OCI-LY7 (cell line): ENCODE results near the gene EHMT2. TPM values are rescaled to one million over a fixed set of nuclear protein-coding genes. Genes with fewer than 3 reads are reported as not detected.

Experiments used
- BruUV-seq: library from RNA; stranded (reverse); fragments of 400-500 nt; replicated peaks from 2 replicates; lab custom pipeline; 2021; lab: Mats Ljungman, UMichigan
- CTCF ChIA-PET: fragments of 300-600 bp; sonication (Branson Sonifier 250); formaldehyde crosslinking; loops from one replicate; lab custom pipeline; 2022; ENCODE audit warnings: antibody characterized with exemption; ENCODE audit not compliant: unreplicated experiment; lab: Charles Lee
- POLR2A ChIA-PET: fragments of 300-600 bp; sonication (Branson Sonifier 250); formaldehyde crosslinking; loops from one replicate; lab custom pipeline; 2022; ENCODE audit warnings: antibody characterized with exemption; lab: Charles Lee
- DNase-seq: peaks from one replicate; pipeline ENCODE4 v3.0.0-alpha.2; 2015; ENCODE audit warnings: low spot score
- H2AFZ ChIP-seq: fragments of 200-600 bp; sonication (generic), shearing (Covaris generic); 2 replicates; pipeline ENCODE4 v1.6.1; 2014; ENCODE audit warnings: mild to moderate bottlenecking, antibody characterized with exemption, low read length, moderate library complexity
- H3K27ac ChIP-seq: fragments of 200-600 bp; sonication (generic); 2 replicates; pipeline ENCODE4 v1.5.1; 2014; ENCODE audit warnings: mixed run types, low read depth, mild to moderate bottlenecking, moderate library complexity, low read length, inconsistent platforms; ENCODE audit not compliant: poor library complexity, severe bottlenecking
- H3K36me3 ChIP-seq: fragments of 200-600 bp; sonication (generic); 2 replicates; pipeline ENCODE4 v1.6.1; 2014; ENCODE audit warnings: mild to moderate bottlenecking, antibody characterized with exemption, low read length, moderate library complexity, mixed read lengths; ENCODE audit not compliant: insufficient read depth
- H3K4me1 ChIP-seq: fragments of 200-600 bp; sonication (generic); 2 replicates; pipeline ENCODE4 v1.5.1; 2014; ENCODE audit warnings: mild to moderate bottlenecking, low read length; ENCODE audit not compliant: insufficient read depth, poor library complexity, severe bottlenecking
- H3K4me2 ChIP-seq: fragments of 200-600 bp; sonication (generic); 2 replicates; pipeline ENCODE4 v1.6.1; 2014; ENCODE audit warnings: mild to moderate bottlenecking, low read length
- H3K4me3 ChIP-seq: fragments of 200-600 bp; sonication (generic); 2 replicates; pipeline ENCODE4 v1.5.1; 2014; ENCODE audit warnings: mild to moderate bottlenecking, low read depth, low read length; ENCODE audit not compliant: poor library complexity, severe bottlenecking
- H3K79me2 ChIP-seq: fragments of 200-600 bp; sonication (generic); 2 replicates; pipeline ENCODE4 v1.6.1; 2016; ENCODE audit warnings: low read depth, mild to moderate bottlenecking, low read length, moderate library complexity, mixed read lengths; ENCODE audit not compliant: insufficient read depth
- H3K9me2 ChIP-seq: fragments of 200-600 bp; sonication (generic); 2 replicates; pipeline ENCODE4 v1.6.1; 2016; ENCODE audit warnings: mild to moderate bottlenecking, low read length, mixed read lengths; ENCODE audit not compliant: insufficient read depth
- H3K9me3 ChIP-seq: fragments of 200-600 bp; sonication (generic); 2 replicates; pipeline ENCODE4 v1.6.1; 2014; ENCODE audit warnings: mild to moderate bottlenecking, mixed run types, low read length, mixed read lengths
- H4K20me1 ChIP-seq: fragments of 200-600 bp; sonication (generic); 2 replicates; pipeline ENCODE4 v1.6.1; 2014; ENCODE audit warnings: mild to moderate bottlenecking, antibody characterized with exemption, low read length, moderate library complexity, mixed read lengths; ENCODE audit not compliant: insufficient read depth
- EZH2phosphoT487 ChIP-seq: fragments of 200-600 bp; sonication (generic); IDR thresholded peaks from 2 replicates; pipeline ENCODE4 v1.6.1; 2018; ENCODE audit warnings: low read depth, borderline replicate concordance, mild to moderate bottlenecking, mixed run types, antibody characterized with exemption, low read length, moderate library complexity, mixed read lengths
- intact Hi-C: fragments of 100-400 bp; cut with micrococcal nuclease; formaldehyde crosslinking; loops from one replicate; pipeline ENCODE4 v1.10.0; 2022; ENCODE audit not compliant: unreplicated experiment
- total RNA-seq, 2 experiments: library from RNA; depleted of rRNA in 1 of 2; stranded (reverse); fragments of >200 nt in 1 of 2; shearing (Covaris generic) in 1 of 2; gene quantifications; 2 replicates each; pipeline ENCODE4 v1.2.3, GENCODE V29; 2014 to 2022
- TF ChIP-seq, protein P1 (sequence below): fragments of 200-600 bp; sonication (generic); conservative IDR thresholded peaks from 2 replicates; pipeline ENCODE4 v1.5.1; 2014; ENCODE audit warnings: mild to moderate bottlenecking, antibody characterized with exemption, low read length, moderate library complexity, mixed read lengths

The EHMT2 gene
- total RNA-seq, 2 experiments from 2014 or later = 49.5 to 76.8 TPM

DNA sequence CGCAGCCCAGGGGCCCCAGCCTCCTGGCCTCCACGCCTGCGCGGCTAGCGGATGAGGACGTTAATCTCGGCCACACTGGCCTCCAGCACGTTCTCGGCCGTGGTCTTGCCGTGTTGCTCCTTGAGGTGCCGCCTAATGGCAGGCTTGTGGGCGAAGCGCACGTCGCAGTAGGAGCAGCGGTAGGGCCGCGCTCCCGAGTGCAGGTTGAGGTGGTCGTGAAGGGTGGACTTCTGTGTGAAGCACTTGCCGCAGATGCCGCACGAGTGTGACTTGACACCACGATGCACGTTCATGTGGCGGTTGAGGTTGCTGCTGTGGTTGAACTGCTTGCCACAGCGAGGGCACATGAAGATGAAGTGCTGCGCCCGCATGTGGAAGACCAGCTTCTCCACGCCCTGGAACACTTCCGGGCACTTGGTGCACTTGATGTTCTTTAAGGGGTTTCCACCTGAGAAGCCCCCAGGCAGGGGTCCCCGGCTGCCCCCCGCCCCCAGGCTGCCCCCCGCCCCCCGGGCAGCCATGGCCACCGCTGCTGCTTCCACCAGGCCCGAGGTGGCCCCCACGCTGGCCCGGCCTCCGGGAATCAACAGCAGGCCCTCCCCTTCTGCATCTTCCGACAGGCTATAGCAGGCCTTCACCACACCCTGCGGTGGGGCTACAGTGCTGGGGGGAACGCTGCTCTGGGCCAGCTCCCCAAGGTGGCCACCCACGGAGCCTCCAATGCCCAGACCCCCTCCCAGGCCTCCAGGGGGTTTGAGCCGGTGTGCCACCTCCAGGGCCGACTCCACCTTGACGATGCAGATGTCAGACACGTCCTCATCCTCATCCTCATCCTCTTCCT lies 2.6 kb upstream of the EHMT2 start:
- peaks cover 12% of the 10 kb centered on the region for H3K36me3 ChIP-seq
- intact Hi-C loops = loop anchor here (10.0 kb wide), 1 partner anchor 215 kb away; the partner anchor contains the start of gene LY6G5C
- no peaks in the 10 kb centered on the region for H3K9me3 ChIP-seq
- no peak overlapping the region for H2AFZ ChIP-seq
- no peak overlapping the region for H3K27ac ChIP-seq
- no peak for DNase-seq
- no peaks in the 10 kb centered on the region for H4K20me1 ChIP-seq
- peaks cover 40% of the 10 kb centered on the region for H3K4me1 ChIP-seq
- CTCF ChIA-PET = no interaction called here
- H3K4me2 ChIP-seq = peak overlapping the region; percentile 88
- H3K9me2 ChIP-seq = no peaks in the 10 kb centered on the region
- POLR2A ChIA-PET = no interaction called here
- BruUV-seq = no TSS peak
- no peak for TF ChIP-seq EZH2phosphoT487
- TF ChIP-seq, protein P1, sequence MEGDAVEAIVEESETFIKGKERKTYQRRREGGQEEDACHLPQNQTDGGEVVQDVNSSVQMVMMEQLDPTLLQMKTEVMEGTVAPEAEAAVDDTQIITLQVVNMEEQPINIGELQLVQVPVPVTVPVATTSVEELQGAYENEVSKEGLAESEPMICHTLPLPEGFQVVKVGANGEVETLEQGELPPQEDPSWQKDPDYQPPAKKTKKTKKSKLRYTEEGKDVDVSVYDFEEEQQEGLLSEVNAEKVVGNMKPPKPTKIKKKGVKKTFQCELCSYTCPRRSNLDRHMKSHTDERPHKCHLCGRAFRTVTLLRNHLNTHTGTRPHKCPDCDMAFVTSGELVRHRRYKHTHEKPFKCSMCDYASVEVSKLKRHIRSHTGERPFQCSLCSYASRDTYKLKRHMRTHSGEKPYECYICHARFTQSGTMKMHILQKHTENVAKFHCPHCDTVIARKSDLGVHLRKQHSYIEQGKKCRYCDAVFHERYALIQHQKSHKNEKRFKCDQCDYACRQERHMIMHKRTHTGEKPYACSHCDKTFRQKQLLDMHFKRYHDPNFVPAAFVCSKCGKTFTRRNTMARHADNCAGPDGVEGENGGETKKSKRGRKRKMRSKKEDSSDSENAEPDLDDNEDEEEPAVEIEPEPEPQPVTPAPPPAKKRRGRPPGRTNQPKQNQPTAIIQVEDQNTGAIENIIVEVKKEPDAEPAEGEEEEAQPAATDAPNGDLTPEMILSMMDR = no peak
- no peak overlapping the region for H3K4me3 ChIP-seq
- peaks cover 12% of the 10 kb centered on the region; the same call in 1 of the 2 replicates for H3K79me2 ChIP-seq

DNA sequence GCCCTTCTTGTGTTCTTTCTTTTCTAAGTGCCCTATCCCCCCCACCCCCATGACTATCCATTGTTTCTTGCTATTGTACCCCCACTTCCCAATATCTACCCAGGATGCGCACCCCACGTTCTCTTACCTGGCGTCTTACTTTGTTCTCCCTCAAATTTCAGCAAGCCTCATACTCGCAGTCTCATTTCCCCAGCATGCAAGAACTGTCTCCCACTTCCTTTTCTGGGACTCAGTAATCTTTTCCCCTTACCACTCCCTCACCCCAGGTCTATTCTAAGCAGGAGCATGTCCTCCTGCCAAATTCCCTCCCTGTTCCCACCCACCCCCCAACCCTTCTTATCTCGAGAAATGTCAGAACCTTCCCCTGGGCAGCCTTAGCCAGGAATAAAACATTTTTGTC lies 1.7 kb upstream of the EHMT2 start:
- DNase-seq = no peak
- BruUV-seq = no TSS peak
- Histone ChIP-seq H3K36me3 (peaks cover 20% of the 10 kb centered on the region), H4K20me1 (no peaks in the 10 kb centered on the region), H2AFZ (no peak overlapping the region), H3K79me2 (peaks cover 12% of the 10 kb centered on the region; the same call in 1 of the 2 replicates), H3K9me2 (no peaks in the 10 kb centered on the region), H3K9me3 (no peaks in the 10 kb centered on the region), H3K27ac (no peak overlapping the region), H3K4me3 (peak overlapping the region; percentile 79), H3K4me2 (peak overlapping the region; percentile 88), H3K4me1 (peaks cover 40% of the 10 kb centered on the region)
- POLR2A ChIA-PET = interaction anchor here (2.0 kb wide), 1 partner anchor 36 kb away, joined by 8 read pairs; the partner anchor contains the start of gene NEU1
- no peak for TF ChIP-seq EZH2phosphoT487
- intact Hi-C loops = loop anchor here (10.0 kb wide), 1 partner anchor 214 kb away; the partner anchor contains the start of gene LY6G5C
- CTCF ChIA-PET = interaction anchor here (1.3 kb wide), 1 partner anchor 10 kb away, joined by 4 read pairs; no protein-coding TSS in a partner anchor

DNA sequence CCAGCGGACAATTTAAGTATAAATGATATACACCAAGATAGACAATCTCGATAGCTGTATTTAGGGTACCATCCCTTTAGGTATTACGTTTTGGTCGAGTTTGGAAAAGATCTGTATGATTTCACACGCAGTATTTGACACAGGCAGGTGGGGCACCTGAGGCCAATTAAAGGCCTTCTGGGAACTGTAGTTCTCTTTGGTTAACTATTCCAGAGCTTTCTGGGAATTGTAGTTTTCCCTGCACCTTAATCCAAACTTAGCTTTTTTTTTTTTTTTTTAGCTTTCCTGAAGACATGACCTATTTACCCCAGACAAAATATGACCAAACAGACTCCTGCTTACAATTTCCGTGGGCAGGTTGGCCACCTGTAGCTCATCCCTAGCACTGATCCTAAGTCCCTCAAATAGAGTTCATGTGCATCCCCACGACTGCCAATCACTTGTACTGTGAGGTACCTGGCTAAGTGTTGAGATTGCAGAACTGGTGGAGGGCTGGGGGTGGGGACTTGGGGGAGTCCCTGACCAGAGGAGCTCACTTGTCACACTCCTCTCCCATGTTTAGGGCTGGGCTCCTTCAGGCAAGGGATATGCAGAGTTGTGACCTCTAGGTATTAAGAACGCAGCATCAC lies 999 bp upstream of the EHMT2 start:
- Histone ChIP-seq H3K4me1 (peaks cover 40% of the 10 kb centered on the region), H3K27ac (peak overlapping the region; percentile 72), H3K4me2 (peak overlapping the region; percentile 88), H3K79me2 (peaks cover 12% of the 10 kb centered on the region; the same call in 1 of the 2 replicates), H2AFZ (peak overlapping the region; percentile 53; the same call in 1 of the 2 replicates), H3K9me2 (no peaks in the 10 kb centered on the region), H3K36me3 (peaks cover 24% of the 10 kb centered on the region), H3K9me3 (no peaks in the 10 kb centered on the region), H4K20me1 (no peaks in the 10 kb centered on the region), H3K4me3 (peak overlapping the region; percentile 79)
- ChIA-PET CTCF (interaction anchor here (0.6 to 1.3 kb wide), 3 partner anchors 9 to 254 kb away, joined by 3 to 6 read pairs (median 4); no protein-coding TSS in a partner anchor), POLR2A (interaction anchor here (0.6 to 2.0 kb wide), 5 partner anchors 36 to 235 kb away, joined by 3 to 8 read pairs (median 4); partner anchors contain the start of gene NEU1)
- DNase-seq = peak; percentile 71
- no TSS peak for BruUV-seq
- TF ChIP-seq EZH2phosphoT487 = no peak
- TF ChIP-seq, protein P1 = 0 out of 2 replicates have a peak, but pooled peaks have one; percentile 25
- intact Hi-C loops = loop anchor here (1.0 to 10.0 kb wide), 2 partner anchors 214 to 297 kb away; partner anchors contain the start of gene LY6G5C
